LHCN-M2 (cell line): Measurements from ENCODE around the gene RCL1. TPM values are rescaled to one million over a fixed set of nuclear protein-coding genes. Genes with fewer than 3 reads are reported as not detected.
"Not testable (repeated sequence)": the region's sequence is repeated elsewhere in the genome, so short reads cannot be mapped to it uniquely, and the experiment has no call there.

Experiments used
- DNase-seq: peaks from one replicate; pipeline ENCODE4 v3.0.0-alpha.2; 2012; ENCODE audit warnings: low read depth
- polyA plus RNA-seq: library from polyadenylated mRNA; unstranded; fragments of >200 nt; gene quantifications from one replicate; pipeline ENCODE4 v1.2.1, GENCODE V29; 2012; ENCODE audit warnings: missing spikeins
- total RNA-seq: library from RNA; depleted of rRNA; stranded (reverse); fragments of >200 nt; gene quantifications from 2 replicates; pipeline ENCODE4 v1.2.3, GENCODE V29; 2014; rRNA removed

Gene RCL1, protein sequence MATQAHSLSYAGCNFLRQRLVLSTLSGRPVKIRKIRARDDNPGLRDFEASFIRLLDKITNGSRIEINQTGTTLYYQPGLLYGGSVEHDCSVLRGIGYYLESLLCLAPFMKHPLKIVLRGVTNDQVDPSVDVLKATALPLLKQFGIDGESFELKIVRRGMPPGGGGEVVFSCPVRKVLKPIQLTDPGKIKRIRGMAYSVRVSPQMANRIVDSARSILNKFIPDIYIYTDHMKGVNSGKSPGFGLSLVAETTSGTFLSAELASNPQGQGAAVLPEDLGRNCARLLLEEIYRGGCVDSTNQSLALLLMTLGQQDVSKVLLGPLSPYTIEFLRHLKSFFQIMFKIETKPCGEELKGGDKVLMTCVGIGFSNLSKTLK
- 9.7 and 15.0 TPM in 2 replicates for total RNA-seq
- 3.7 TPM for polyA plus RNA-seq

DNA sequence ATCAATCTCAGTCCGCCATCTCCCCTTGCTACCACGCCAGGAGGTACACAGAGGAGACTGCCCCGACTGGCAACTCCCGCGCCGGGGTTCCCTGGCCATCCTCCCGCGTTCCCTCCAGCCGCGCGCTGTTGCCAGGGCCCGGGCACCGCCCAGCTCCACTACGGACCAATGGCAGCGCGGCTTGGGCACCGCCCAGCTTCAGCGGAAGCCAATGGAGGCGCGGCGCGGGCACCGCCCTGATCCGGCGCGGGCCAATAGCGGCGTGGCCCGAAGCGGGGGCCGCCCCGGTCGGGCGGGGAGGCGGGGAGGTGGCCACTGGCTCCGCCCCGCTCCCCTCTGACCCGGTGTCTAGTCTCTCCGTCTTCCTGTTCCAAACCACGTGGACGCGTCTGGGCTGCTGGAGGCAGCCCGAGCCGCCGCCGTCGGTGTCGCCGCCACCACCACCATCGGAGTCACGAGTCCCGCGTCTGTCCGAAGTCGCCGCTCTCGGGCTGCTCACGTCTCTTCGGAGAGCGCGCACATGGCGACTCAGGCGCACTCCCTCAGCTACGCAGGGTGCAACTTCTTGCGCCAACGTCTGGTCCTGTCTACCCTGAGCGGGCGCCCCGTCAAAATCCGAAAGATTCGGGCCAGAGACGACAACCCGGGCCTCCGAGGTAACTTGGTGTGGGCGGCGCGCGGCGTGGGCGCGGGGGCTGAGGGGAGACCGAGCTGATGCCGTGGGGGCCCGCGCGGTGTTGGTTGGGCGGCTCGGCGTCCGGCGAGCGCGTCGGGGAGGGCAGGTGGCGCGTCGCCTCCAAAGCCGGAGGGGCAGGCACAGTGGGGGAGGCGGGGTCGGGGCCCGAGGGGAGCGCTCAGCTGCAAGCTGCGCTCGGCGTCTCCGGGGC, at the start of gene RCL1:
RCL1 (plus strand) TSS at position 373 of the 887 bp plus-strand sequence; CDS start at position 521, 148 bp downstream.
- DNase-seq = peak; percentile 93

GRCh38 chr9:4743131-4743875, 49.4 kb upstream of the RCL1 start:
- DNase-seq = peak; percentile 41

- no peak for DNase-seq
These were observed 46.3 kb upstream of the RCL1 start for GRCh38 chr9:4746278-4747030.

DNA sequence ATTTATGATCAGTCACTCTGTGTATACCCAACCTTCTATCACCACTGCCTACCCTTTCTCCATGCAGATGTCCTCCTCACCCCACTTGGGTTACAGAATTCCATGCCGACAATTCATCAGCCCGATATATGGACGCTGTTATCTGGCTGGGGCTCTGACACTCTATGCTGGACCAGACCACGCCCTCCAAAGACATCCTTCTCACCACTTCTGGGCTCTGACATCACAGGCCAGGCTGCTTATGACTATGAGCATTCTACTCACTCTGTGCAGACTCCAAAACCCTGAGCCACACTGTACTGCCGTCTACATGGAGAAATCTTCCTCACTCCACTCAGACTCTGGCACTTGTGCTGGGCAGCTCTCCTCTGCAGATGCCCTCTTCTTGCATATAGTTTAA, 44.1 kb upstream of the RCL1 start:
- no peak for DNase-seq

DNA sequence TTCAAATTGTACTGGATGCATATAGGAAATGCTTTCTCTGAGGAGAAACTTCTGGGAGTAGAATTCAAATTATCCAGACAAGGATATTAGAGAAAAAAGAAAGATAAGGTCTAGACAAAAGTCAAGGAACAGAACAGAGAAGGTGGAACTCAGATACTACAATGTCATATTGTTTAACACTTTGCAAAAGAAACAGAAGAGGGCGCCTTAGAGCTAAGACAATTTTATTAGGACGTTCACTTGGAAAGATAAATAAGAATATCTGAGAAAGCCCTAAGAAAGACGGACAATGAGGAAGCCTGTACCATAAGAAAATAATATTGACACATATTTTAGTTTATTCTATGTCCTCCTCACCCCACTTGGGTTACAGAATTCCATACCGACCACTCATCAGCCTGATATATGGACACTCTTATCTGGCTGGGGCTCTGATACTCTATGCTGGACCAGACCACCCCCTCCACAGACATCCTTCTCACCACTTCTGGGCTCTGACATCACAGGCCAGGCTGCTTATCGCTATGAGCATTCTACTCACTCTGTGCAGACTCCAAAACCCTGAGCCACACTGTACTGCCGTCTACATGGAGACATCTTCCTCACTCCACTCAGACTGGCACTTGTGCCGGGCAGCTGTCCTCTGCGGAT, 42.6 kb upstream of the RCL1 start:
- DNase-seq = peak; percentile 40

DNA sequence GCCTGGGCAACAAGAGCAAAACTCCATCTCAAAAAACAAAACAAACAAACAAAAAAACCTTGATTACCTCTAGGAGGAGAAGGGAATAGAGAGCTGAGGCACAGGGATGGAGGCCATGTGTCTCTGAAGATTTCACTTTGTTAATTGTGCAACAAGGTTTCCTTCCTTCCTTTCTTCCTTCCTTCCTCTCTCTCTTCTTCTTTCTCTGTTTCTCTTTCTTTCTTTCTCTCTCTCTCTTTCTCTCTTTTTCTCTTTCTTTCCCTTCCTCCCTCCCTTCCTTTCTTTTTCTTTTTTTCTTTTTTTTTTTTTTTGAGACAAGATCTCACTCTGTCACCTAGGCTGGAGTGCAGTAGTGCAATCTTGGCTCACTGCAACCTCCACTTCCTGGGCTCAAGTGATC, 38.2 kb upstream of the RCL1 start:
- not testable (repeated sequence) for DNase-seq

DNA sequence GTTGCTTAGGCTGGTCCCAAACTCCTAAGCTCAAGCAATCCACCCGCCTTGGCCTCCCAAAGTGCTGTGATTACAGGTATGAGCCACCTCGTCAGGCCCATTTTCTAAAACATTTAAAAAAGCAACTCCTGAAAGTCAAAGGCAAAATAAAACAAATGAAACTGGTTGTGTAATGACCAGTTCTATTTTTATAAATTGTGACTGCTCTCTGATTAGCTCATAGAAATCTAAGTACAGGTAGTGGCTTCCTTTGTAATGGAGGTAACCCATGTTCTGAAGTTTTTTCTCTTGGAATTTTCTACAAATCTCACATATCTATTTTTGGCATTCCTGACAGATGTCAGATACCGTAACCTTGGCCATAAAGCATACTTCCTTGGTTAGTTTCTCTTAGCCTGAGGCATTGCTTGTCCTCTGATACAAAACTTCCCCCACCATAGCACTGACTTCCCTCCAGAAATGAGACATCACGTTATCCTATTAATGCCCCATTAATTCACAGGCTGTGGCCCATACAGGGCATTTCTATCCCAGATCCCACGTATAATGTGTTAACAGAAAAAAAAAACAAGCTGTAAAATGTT, 37.6 kb upstream of the RCL1 start:
- no peak for DNase-seq

DNA sequence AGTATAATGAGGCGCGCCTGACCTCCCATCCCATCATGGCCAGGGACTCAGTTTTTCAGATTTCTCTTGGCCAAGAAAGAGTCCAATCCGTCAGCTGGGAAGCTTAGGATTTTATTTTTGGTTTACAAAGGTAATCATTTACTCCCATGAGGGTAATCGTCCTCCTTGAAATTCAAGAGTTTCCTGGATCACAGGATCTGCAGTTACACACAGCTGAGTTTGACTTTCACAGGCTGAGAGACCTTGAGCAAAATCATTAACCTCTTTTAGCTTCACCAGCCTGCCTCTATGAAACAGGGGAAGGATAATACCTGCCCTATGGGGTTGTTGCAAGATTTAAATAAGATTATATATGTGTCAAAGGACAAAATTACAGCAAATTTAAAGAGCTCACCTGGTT, 36.3 kb upstream of the RCL1 start:
- DNase-seq = no peak

DNA sequence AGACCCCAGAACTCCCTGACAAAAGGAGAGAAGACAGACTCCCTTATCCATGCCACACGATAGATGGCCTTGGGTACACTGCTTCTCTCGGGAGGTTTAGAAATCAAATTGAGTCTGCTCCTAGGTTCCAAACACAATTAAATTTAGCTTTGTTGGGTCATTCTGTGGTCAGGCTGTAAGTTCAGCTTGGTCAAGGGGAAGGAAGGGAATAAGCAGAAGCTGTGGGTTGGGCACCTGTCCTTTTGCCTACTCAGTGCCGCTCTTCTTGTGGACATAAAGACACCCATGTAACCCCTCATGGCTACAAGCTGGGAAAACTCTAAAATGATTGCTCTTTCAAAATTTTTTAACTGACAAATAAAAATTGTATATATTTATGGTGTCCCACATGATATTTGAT, 32.6 kb upstream of the RCL1 start:
- no peak for DNase-seq

DNA sequence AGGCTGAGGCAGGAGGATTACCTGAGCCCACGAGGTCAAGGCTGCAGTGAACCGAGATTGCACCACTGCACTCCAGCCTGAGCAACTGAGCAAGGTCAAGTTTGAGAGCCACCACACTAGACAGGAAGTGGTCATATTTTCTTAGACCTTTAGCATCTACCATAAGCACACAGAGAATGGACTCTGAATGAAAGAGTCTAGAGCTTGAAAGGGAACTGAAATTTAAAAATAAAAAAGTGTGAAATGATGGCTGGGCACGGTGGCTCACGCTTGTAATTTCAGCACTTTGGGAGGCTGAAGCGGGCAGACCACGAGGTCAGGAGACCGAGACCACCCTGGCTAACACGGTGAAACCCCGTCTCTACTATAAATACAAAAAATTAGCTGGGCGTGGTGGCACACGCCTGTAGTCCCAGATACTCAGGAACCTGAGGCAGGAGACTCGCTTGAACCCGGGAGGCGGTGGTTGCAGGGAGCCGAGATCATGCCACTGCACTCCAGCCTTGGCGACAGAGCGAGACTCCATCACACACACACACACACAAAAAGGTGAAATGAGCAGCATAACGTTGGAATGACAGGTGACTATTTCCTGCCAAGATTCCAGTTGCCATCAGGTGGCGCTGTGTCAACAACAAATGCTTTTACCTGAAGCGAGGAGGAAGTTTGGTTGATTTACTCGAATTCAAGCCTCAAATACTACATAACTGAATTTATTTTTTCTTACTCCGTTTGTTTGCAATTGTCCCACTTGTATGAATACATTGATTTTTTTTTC, 30.4 kb upstream of the RCL1 start:
- DNase-seq = peak; percentile 55

DNA sequence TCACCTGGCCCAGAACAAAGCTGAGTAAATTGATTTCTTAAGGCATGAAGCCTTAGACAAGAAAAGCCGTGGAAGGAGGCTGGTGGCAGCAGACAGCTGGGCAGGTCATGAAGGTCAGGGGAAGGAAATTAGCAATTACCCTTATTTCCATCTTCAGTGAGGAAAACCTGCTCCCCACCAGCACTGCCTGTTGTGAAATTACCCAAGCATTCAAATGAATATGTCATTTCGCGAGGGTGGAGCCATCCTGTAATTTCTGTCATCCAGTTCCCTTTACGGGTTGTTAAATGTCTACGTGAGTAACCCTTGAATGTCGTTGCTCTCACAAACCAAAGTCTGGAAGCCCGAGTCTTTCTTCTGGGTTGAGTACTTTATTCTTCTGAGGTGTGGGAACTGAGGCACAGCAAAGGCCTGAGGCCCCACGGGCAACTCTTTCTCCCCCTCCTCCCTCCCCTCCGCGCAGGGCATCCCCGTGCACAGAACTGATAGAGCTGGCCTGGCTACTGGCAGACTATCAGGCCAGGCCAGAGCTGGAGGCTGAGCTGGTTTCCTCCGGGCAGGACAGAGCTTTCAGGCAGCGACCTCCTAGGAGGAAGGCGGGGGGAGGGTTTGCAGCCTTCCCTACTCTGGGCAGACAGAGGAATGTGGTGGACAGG, 29.7 kb upstream of the RCL1 start:
- peak; percentile 21 for DNase-seq

DNA sequence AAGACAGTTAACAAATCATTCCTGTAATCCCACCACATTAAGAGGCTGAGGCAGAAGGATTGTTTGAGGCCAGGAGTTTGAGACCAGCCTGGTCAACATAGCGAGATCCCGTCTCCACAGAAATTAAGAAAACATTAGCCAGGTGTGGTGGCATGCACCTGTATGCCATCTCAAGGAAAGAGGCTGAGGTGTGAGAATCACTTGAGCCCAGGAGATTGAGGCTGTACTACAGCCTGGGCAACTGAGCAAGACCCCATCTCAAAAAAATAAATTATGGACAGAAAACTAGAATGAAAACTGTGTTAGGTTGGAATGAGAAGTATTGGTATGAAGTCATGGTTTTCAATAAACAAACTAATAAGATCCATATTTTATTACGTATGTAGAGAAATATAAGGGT, 28.7 kb upstream of the RCL1 start:
- no peak for DNase-seq

GRCh38 chr9:4768681-4769080, 24.1 kb upstream of the RCL1 start:
- DNase-seq = no peak

DNA sequence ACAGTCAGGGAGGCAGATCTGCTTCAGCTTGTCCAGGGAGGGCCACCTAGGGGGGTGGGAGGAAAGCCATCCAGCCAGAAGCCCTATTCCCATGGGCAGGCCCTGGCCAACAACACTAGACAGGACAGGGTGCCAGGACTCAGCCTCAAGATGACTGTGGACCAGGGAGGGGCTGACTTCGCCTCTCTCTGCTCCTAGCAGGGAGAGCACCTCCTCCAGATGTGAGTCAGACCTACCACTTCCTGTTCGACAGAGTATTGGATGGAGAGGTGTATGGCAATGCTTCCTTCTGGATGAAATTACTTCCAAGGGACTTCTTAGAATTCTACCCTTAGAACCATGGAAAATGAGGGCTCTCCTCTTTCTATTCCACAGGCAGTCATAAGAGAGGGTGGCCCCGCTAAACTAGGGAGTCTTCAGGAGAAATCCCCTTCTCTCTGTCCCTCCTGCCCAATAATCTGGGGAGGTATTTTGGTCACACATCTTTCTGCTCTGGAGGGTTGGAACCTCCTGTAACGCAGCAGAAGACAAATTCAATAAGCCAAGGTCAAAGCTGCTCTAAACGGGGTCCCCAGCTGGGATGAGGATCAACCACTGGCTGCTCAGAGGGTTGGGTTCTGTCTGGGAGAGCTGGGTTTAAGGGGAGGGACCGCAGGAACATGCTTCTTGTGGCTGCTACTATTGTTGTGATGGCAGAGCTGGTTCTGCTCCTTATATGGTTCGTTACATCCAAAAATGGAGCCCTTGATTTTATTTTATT, 23.2 kb upstream of the RCL1 start:
- peak; percentile 34 for DNase-seq

DNA sequence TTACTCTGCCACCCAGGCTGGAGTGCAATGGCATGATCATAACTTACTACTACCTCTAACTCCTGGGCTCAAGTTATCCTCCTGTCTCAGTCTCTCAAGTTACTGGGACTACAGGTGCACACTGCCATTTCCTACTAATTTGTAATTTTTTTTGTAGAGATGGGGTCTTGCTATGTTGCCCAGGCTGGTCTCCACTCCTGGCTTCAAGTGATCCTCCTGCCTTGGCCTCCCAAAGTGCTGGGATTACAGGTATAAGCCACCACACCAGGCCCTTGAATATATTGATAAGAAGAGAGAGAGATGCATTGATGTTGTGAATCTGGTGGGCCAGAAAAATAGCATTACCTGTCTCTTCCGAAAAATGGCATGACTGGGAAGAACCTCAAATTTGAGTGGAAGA, 21.0 kb upstream of the RCL1 start:
- DNase-seq = no peak

DNA sequence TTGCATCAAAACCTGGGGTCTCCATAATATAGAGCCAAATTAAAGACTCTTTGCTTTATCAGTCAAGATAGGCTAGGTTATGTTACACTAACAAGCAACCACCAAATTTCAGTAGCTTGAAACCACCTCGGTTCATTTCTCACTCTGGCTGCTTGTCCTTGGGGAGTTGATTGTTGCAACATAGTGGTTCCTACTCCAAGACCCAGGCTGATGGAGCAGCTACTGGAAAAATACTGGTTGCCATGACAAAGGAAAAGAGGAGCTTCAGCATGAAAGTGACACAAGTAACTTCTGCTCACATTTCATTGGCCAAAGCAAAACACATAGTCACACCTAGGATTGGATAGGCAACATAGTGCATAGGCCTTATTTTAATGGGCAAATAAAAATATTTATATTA, 18.5 kb upstream of the RCL1 start:
- peak; percentile 82 for DNase-seq

DNA sequence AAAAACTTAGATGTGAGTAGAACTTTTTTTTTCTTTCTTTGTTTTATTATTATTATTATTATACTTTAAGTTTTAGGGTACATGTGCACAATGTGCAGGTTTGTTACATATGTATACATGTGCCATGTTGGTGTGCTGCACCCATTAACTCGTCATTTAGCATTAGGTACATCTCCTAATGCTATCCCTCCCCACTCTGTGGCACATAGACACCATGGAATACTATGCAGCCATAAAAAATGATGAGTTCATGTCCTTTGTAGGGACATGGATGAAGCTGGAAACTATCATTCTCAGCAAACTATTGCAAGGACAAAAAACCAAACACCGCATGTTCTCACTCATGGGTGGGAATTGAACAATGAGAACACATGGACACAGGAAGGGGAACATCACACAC, 17.8 kb upstream of the RCL1 start:
- not testable (repeated sequence) for DNase-seq

- DNase-seq = no peak
These were observed 12.1 kb upstream of the RCL1 start for GRCh38 chr9:4780651-4781050.
